K562 (cell line): ENCODE results near the gene NUP62. TPM values are rescaled to one million over a fixed set of nuclear protein-coding genes. Genes with fewer than 3 reads are reported as not detected.
A peak's percentile ranks its signal among the peaks of the same experiment; 100 is the strongest.

Source experiments
- BHLHE40 ChIP-seq: IDR thresholded peaks from 2 replicates; pipeline ENCODE4 v1.6.1; 2011; ENCODE audit warnings: low read length, improper control_type of control experiment
- CEBPG ChIP-seq, 3 experiments: fragments of 200-800 bp in 1 of 3; sonication (Bioruptor generic) in 1 of 3; sonication (generic) in 1 of 3; formaldehyde crosslinking in 1 of 3; IDR thresholded peaks in 2 of 3; conservative IDR thresholded peaks in 1 of 3; 2 replicates each; pipeline versions ENCODE4 v1.6.1 to v1.8.0; 2016 to 2022; ENCODE audit warnings: missing compliant biosample characterization in 2 of 3, missing genetic modification characterization in 2 of 3, mild to moderate bottlenecking in 1 of 3, missing genetic modification reagents in 1 of 3
- EGR1 ChIP-seq: fragments of 450-650 bp; conservative IDR thresholded peaks from 2 replicates; pipeline ENCODE4 v1.6.1; 2017; ENCODE audit warnings: mild to moderate bottlenecking
- FOSL1 ChIP-seq: fragments of 200-800 bp; sonication (Bioruptor generic); conservative IDR thresholded peaks from 2 replicates; pipeline ENCODE4 v1.6.1; 2016; ENCODE audit warnings: missing genetic modification characterization, missing compliant biosample characterization
- FOXK2 ChIP-seq, 2 experiments: fragments of 450-650 bp; IDR thresholded peaks in 1 of 2; conservative IDR thresholded peaks in 1 of 2; 2 replicates each; pipeline ENCODE4 v1.6.1; 2016; ENCODE audit warnings: low read depth in 2 of 2, mild to moderate bottlenecking in 1 of 2
- KLF6 ChIP-seq: fragments of 250-450 bp; sonication (Bioruptor Pico); IDR thresholded peaks from 2 replicates; pipeline ENCODE4 v1.4.0; 2020; ENCODE audit warnings: mild to moderate bottlenecking, moderate library complexity, borderline replicate concordance
- MAX ChIP-seq: sonication (generic); formaldehyde crosslinking; IDR thresholded peaks from 2 replicates; pipeline ENCODE4 v1.9.0; 2022; ENCODE audit warnings: mild to moderate bottlenecking, missing genetic modification reagents
- MXI1 ChIP-seq: IDR thresholded peaks from 2 replicates; pipeline ENCODE4 v1.6.1; 2011; ENCODE audit warnings: low read depth, mild to moderate bottlenecking, improper control_type of control experiment, low read length
- MYBL2 ChIP-seq, 2 experiments: fragments of 450-650 bp in 1 of 2; sonication (generic) in 1 of 2; formaldehyde crosslinking in 1 of 2; IDR thresholded peaks; 2 replicates each; pipeline versions ENCODE4 v1.6.1 to v1.8.1; 2017 to 2022; ENCODE audit warnings: borderline replicate concordance in 1 of 2, inconsistent platforms in 1 of 2, low read depth in 1 of 2, mild to moderate bottlenecking in 1 of 2, missing genetic modification reagents in 1 of 2, moderate library complexity in 1 of 2
- NR2C2 ChIP-seq, 2 experiments: fragments of 200-800 bp in 1 of 2; sonication (Bioruptor generic) in 1 of 2; sonication (generic) in 1 of 2; formaldehyde crosslinking in 1 of 2; IDR thresholded peaks; 2 replicates each; pipeline versions ENCODE4 v1.6.1 to v1.8.0; 2016 to 2022; ENCODE audit warnings: mild to moderate bottlenecking in 1 of 2, missing compliant biosample characterization in 1 of 2, missing genetic modification characterization in 1 of 2, missing genetic modification reagents in 1 of 2
- POLR2A ChIP-seq: fragments of 450-650 bp; conservative IDR thresholded peaks from 2 replicates; pipeline ENCODE4 v1.6.1; 2016
- SAFB2 ChIP-seq: fragments of 200-400 bp; formaldehyde crosslinking; IDR thresholded peaks from 2 replicates; pipeline ENCODE4 v1.6.1; 2018; ENCODE audit warnings: borderline replicate concordance, low read length, low read depth, moderate library complexity; ENCODE audit not compliant: severe bottlenecking
- SMARCE1 ChIP-seq: fragments of 450-650 bp; IDR thresholded peaks from 2 replicates; pipeline ENCODE4 v1.7.1; 2016; ENCODE audit warnings: mild to moderate bottlenecking
- TAF7 ChIP-seq: fragments of 450-650 bp; IDR thresholded peaks from 2 replicates; pipeline ENCODE4 v1.6.1; 2016; ENCODE audit warnings: missing genetic modification characterization, missing compliant biosample characterization
- TRIM28 ChIP-seq: fragments of 450-650 bp; IDR thresholded peaks from 2 replicates; pipeline ENCODE4 v1.6.1; 2017
- YY1 ChIP-seq, 3 experiments: IDR thresholded peaks; 2 replicates each; pipeline ENCODE4 v1.6.1; 2011; ENCODE audit warnings: low read length in 2 of 3, mild to moderate bottlenecking in 2 of 3, moderate library complexity in 2 of 3, borderline replicate concordance in 1 of 3, control low read depth in 1 of 3, low read depth in 1 of 3; ENCODE audit not compliant: insufficient read depth in 3 of 3, insufficient replicate concordance in 2 of 3, control insufficient read depth in 1 of 3, insufficient read length in 1 of 3; ENCODE audit errors: extremely low read depth in 1 of 3
- ZBTB5 ChIP-seq: fragments of 450-650 bp; IDR thresholded peaks from 2 replicates; pipeline ENCODE4 v1.6.1; 2017; ENCODE audit warnings: antibody characterized with exemption
- ZNF311 ChIP-seq: fragments of 250-450 bp; sonication (Bioruptor Pico); IDR thresholded peaks from 2 replicates; pipeline ENCODE4 v1.4.0; 2020; ENCODE audit warnings: mild to moderate bottlenecking, moderate library complexity
- ZNF639 ChIP-seq, 2 experiments: fragments of 200-800 bp in 1 of 2; sonication (Bioruptor generic) in 1 of 2; sonication (generic) in 1 of 2; formaldehyde crosslinking in 1 of 2; IDR thresholded peaks in 1 of 2; conservative IDR thresholded peaks in 1 of 2; 2 replicates each; pipeline versions ENCODE4 v1.5.0 to v1.6.1; 2016 to 2020; ENCODE audit warnings: missing compliant biosample characterization in 1 of 2, missing genetic modification characterization in 1 of 2, missing genetic modification reagents in 1 of 2
- polyA plus RNA-seq, 8 experiments: library from polyadenylated mRNA; depleted of rRNA in 4 of 8; stranded (reverse) in 5 of 8; unstranded in 3 of 8; fragments of >200 nt; fragmentation: Nextera tagmentation in 2 of 8; fragmentation: Illumina TruSeq in 1 of 8; extraction: Ambion mirVana in 2 of 8; extraction: Trizol in 1 of 8; gene quantifications; 2 replicates each; pipeline versions ENCODE4 v1.2.1 to v1.2.3, GENCODE V29; 2011 to 2014; ENCODE audit warnings: inconsistent platforms in 1 of 8, missing spikeins in 1 of 8
- total RNA-seq, 7 experiments: library from RNA; depleted of rRNA in 6 of 7; stranded (reverse); fragments of >200 nt in 6 of 7; fragmentation: Illumina TruSeq in 2 of 7; extraction: Trizol in 2 of 7; gene quantifications; 2 replicates each; pipeline versions ENCODE4 v1.2.1 to v1.2.3, GENCODE V29; 2011 to 2021; ENCODE audit warnings: low replicate concordance in 1 of 7

NUP62 gene
- total and polyA plus RNA-seq, 9 of the 15 experiments (the other 6 are each of a cell fraction or from before 2014, with no cell fraction given), result 16.9 to 109 (median 66.0) TPM

- peak; percentile 84 for TF ChIP-seq MAX (CRISPR knock-in tag)
- no peak for TF ChIP-seq SAFB2
- no peak for TF ChIP-seq MYBL2 (IDR thresholded peaks at IDR 0.05; ENCODE audit: low read depth)
- no peak for TF ChIP-seq MYBL2 (CRISPR knock-in tag; IDR thresholded peaks at IDR 0.05; ENCODE audit: borderline replicate concordance)
- peak; percentile 46; the same call in 1 of the 2 replicates for TF ChIP-seq CEBPG (CRISPR knock-in tag; IDR thresholded peaks at IDR 0.05)
- 0 out of 4 replicates have a peak, but pooled peaks of 1 of the 2 experiments have one; percentile 10 for TF ChIP-seq CEBPG (tag; conservative IDR thresholded peaks at IDR 0.05 in 1 of 2, IDR thresholded peaks at IDR 0.05 in 1 of 2)
- no peak for TF ChIP-seq TAF7 (tag)
- peak; percentile 62 for TF ChIP-seq MXI1
- peak; percentile 94 for TF ChIP-seq EGR1
- TF ChIP-seq BHLHE40, result peak; percentile 65
- no peak for TF ChIP-seq ZBTB5
- TF ChIP-seq YY1 (IDR thresholded peaks at IDR 0.05; ENCODE audit: borderline replicate concordance in 1 of 3, control insufficient read depth in 1 of 3, extremely low read depth in 1 of 3, insufficient read depth in 3 of 3, insufficient read length in 1 of 3, insufficient replicate concordance in 2 of 3, low read depth in 1 of 3, low read length in 2 of 3), result peak in 1 of 3 experiments; percentile 58
- peak; percentile 45 to 65; a peak in 1 of 4 replicates for TF ChIP-seq FOXK2 (conservative IDR thresholded peaks at IDR 0.05 in 1 of 2, IDR thresholded peaks at IDR 0.05 in 1 of 2; ENCODE audit: low read depth in 2 of 2)
- TF ChIP-seq FOSL1 (tag), result peak; percentile 81
- TF ChIP-seq SMARCE1, result no peak
- no peak for TF ChIP-seq KLF6 (CRISPR knock-in tag)
- TF ChIP-seq TRIM28, result no peak
- TF ChIP-seq ZNF311 (CRISPR knock-in tag), result no peak
- TF ChIP-seq NR2C2 (CRISPR knock-in tag; IDR thresholded peaks at IDR 0.05), result peak; percentile 74; the same call in 1 of the 2 replicates
- TF ChIP-seq NR2C2 (tag; IDR thresholded peaks at IDR 0.05), result peak; percentile 97
- TF ChIP-seq POLR2A, result peak; percentile 93
- TF ChIP-seq ZNF639 (CRISPR knock-in tag; conservative IDR thresholded peaks at IDR 0.05 in 1 of 2, IDR thresholded peaks at IDR 0.05 in 1 of 2), result peak in 1 of 2 experiments; percentile 77; a peak in 2 of 4 replicates
These were observed 62.1 kb downstream of the NUP62 start, which contains the start of gene PNKP (continued) for GRCh38 chr19:49866933-49867782.
